IMR-90 (cell line): ENCODE results near the gene BCL7A. TPM values are rescaled to one million over a fixed set of nuclear protein-coding genes. Genes with fewer than 3 reads are reported as not detected.

ENCODE experiments used
- ATAC-seq: fragments of 200-7000 bp; cut with Tn5 transposase; 2 replicates; pipeline ENCODE4 v1.9.1; 2020; ENCODE audit warnings: low read depth, mild to moderate bottlenecking, moderate library complexity
- BruUV-seq: library from RNA; stranded (reverse); fragments of 400-500 nt; replicated peaks from 2 replicates; lab custom pipeline; 2021; lab: Mats Ljungman, UMichigan
- CTCF ChIA-PET: fragments of 300-600 bp; formaldehyde crosslinking; extraction: SDS; loops from one replicate; lab custom pipeline; 2021; ENCODE audit warnings: antibody characterized with exemption; lab: Yijun Ruan, JAX
- POLR2A ChIA-PET: fragments of 300-600 bp; sonication (Branson Sonifier 250); formaldehyde crosslinking; loops from one replicate; lab custom pipeline; 2022; ENCODE audit warnings: antibody characterized with exemption; ENCODE audit not compliant: unreplicated experiment; lab: Charles Lee
- DNase-seq: peaks from one replicate; pipeline ENCODE4 v3.0.0; 2013
- H2AFZ ChIP-seq: replicated peaks from 2 replicates; pipeline ENCODE3; 2013; ENCODE audit warnings: low read length, mild to moderate bottlenecking; ENCODE audit not compliant: poor library complexity
- H2AK5ac ChIP-seq: 2 replicates; pipeline ENCODE4 v1.6.1; 2013; ENCODE audit warnings: low read depth, low read length, inconsistent platforms
- H2AK9ac ChIP-seq: replicated peaks from 2 replicates; pipeline ENCODE3; 2013; ENCODE audit warnings: mild to moderate bottlenecking, low read depth, low read length, moderate library complexity; ENCODE audit not compliant: poor library complexity
- H2BK120ac ChIP-seq: 2 replicates; pipeline ENCODE4 v1.6.1; 2013; ENCODE audit warnings: low read depth, low read length, inconsistent platforms
- H2BK15ac ChIP-seq: 3 replicates; pipeline ENCODE4 v1.6.1; 2013; ENCODE audit warnings: low read depth, low read length, inconsistent platforms
- H2BK20ac ChIP-seq: 2 replicates; pipeline ENCODE4 v1.6.1; 2013; ENCODE audit warnings: low read depth, mild to moderate bottlenecking, inconsistent platforms, low read length, moderate library complexity
- H2BK5ac ChIP-seq: 2 replicates; pipeline ENCODE4 v1.6.1; 2013; ENCODE audit warnings: mild to moderate bottlenecking, low read depth, low read length, inconsistent platforms; ENCODE audit not compliant: poor library complexity, severe bottlenecking
- H3K14ac ChIP-seq: replicated peaks from 2 replicates; pipeline ENCODE4 v1.6.1; 2013; ENCODE audit warnings: low read depth, low read length, inconsistent platforms
- H3K18ac ChIP-seq: 2 replicates; pipeline ENCODE4 v1.6.1; 2013; ENCODE audit warnings: low read depth, low read length, control low read depth
- H3K23ac ChIP-seq: 2 replicates; pipeline ENCODE4 v1.6.1; 2013; ENCODE audit warnings: low read depth, low read length, inconsistent platforms
- H3K27ac ChIP-seq: 2 replicates; pipeline ENCODE4 v1.5.1; 2013; ENCODE audit warnings: mild to moderate bottlenecking, control low read depth, low read length; ENCODE audit not compliant: insufficient read depth
- H3K27me3 ChIP-seq: 2 replicates; pipeline ENCODE4 v1.6.1; 2013; ENCODE audit warnings: low read length; ENCODE audit not compliant: control insufficient read depth, insufficient read depth
- H3K36me3 ChIP-seq: 2 replicates; pipeline ENCODE4 v1.6.1; 2013; ENCODE audit warnings: low read length, mixed read lengths; ENCODE audit not compliant: control insufficient read depth, insufficient read depth
- H3K4ac ChIP-seq: 2 replicates; pipeline ENCODE4 v1.6.1; 2013; ENCODE audit warnings: low read depth, low read length, inconsistent platforms
- H3K4me1 ChIP-seq: 2 replicates; pipeline ENCODE4 v1.6.1; 2013; ENCODE audit warnings: low read length, mixed read lengths; ENCODE audit not compliant: control insufficient read depth, insufficient read depth
- H3K4me2 ChIP-seq: 2 replicates; pipeline ENCODE4 v1.6.1; 2013; ENCODE audit warnings: low read depth, mild to moderate bottlenecking, control low read depth, low read length, moderate library complexity
- H3K4me3 ChIP-seq: 2 replicates; pipeline ENCODE4 v1.5.1; 2013; ENCODE audit warnings: low read depth, mild to moderate bottlenecking, control low read depth, low read length, moderate library complexity; ENCODE audit not compliant: insufficient read depth
- H3K56ac ChIP-seq: 2 replicates; pipeline ENCODE4 v1.6.1; 2013; ENCODE audit warnings: low read length, inconsistent platforms; ENCODE audit not compliant: insufficient read depth; ENCODE audit errors: extremely low read depth
- H3K79me1 ChIP-seq, 2 experiments: 2 replicates each; pipeline ENCODE4 v1.6.1; 2013; ENCODE audit warnings: low read length in 2 of 2, inconsistent platforms in 1 of 2, low read depth in 1 of 2
- H3K9ac ChIP-seq: 2 replicates; pipeline ENCODE4 v1.6.1; 2013; ENCODE audit warnings: low read depth, low read length, control low read depth
- H3K9me1 ChIP-seq: 2 replicates; pipeline ENCODE4 v1.6.1; 2013; ENCODE audit warnings: low read length, inconsistent platforms; ENCODE audit not compliant: insufficient read depth
- H3K9me3 ChIP-seq: 2 replicates; pipeline ENCODE4 v1.6.1; 2013; ENCODE audit warnings: low read length; ENCODE audit not compliant: control insufficient read depth, insufficient read depth
- H4K20me1 ChIP-seq: 2 replicates; pipeline ENCODE4 v1.6.1; 2013; ENCODE audit warnings: low read length, inconsistent platforms; ENCODE audit not compliant: insufficient read depth
- H4K5ac ChIP-seq: 2 replicates; pipeline ENCODE4 v1.6.1; 2013; ENCODE audit warnings: mild to moderate bottlenecking, low read depth, low read length, control low read depth
- H4K8ac ChIP-seq, 2 experiments: 2 replicates each; pipeline ENCODE4 v1.6.1; 2013; ENCODE audit warnings: low read depth in 2 of 2, low read length in 2 of 2, control low read depth in 1 of 2, inconsistent platforms in 1 of 2
- H4K91ac ChIP-seq: 2 replicates; pipeline ENCODE4 v1.6.1; 2013; ENCODE audit warnings: low read depth, low read length, inconsistent platforms; ENCODE audit not compliant: insufficient read depth
- CHD1 ChIP-seq: IDR thresholded peaks from 2 replicates; pipeline ENCODE4 v1.6.1; 2012; ENCODE audit warnings: low read depth, low read length, improper control_type of control experiment
- CTCF ChIP-seq: conservative IDR thresholded peaks from 2 replicates; pipeline ENCODE4 v1.5.1; 2012; ENCODE audit warnings: mild to moderate bottlenecking, low read depth, low read length, improper control_type of control experiment
- MAFK ChIP-seq: IDR thresholded peaks from 2 replicates; pipeline ENCODE4 v1.6.1; 2012; ENCODE audit warnings: low read depth, low read length, improper control_type of control experiment
- MAZ ChIP-seq: IDR thresholded peaks from 2 replicates; pipeline ENCODE4 v1.6.1; 2012; ENCODE audit warnings: low read depth, mild to moderate bottlenecking, low read length, improper control_type of control experiment, moderate library complexity, borderline replicate concordance
- NFE2L2 ChIP-seq: fragments of 150-350 bp; IDR thresholded peaks from 2 replicates; pipeline ENCODE4 v1.6.1; 2016; ENCODE audit warnings: low read depth, mild to moderate bottlenecking, low read length
- POLR2A ChIP-seq: IDR thresholded peaks from 2 replicates; pipeline ENCODE4 v1.6.1; 2012; ENCODE audit warnings: mild to moderate bottlenecking, low read depth, low read length
- RAD21 ChIP-seq: IDR thresholded peaks from 2 replicates; pipeline ENCODE4 v1.6.1; 2012; ENCODE audit warnings: low read length, improper control_type of control experiment
- RCOR1 ChIP-seq: IDR thresholded peaks from 2 replicates; pipeline ENCODE4 v1.6.1; 2012; ENCODE audit warnings: mild to moderate bottlenecking, low read length, improper control_type of control experiment; ENCODE audit not compliant: insufficient replicate concordance
- SMC3 ChIP-seq: fragments of 150-350 bp; IDR thresholded peaks from 2 replicates; pipeline ENCODE4 v1.6.1; 2016; ENCODE audit warnings: low read depth, mild to moderate bottlenecking, antibody characterized with exemption, low read length, moderate library complexity
- WGBS, 2 experiments: methylation state at CpG; one replicate each; pipeline versions ENCODE4 v1.1.5 to v1.1.7; 2013; ENCODE audit warnings: missing lambda C conversion rate in 2 of 2; ENCODE audit not compliant: insufficient read length in 1 of 2; ENCODE audit errors: extremely low coverage in 2 of 2; 5-methylcytosine and 5-hydroxymethylcytosine counted together
- dilution Hi-C: fragments of 300-500 bp; cut with HindIII; formaldehyde crosslinking; loops from one replicate; pipeline ENCODE4 v1.14.3; 2018; ENCODE audit warnings: low sequenced_read_pairs; ENCODE audit not compliant: unreplicated experiment
- in situ Hi-C: fragments of 300-500 bp; cut with MboI; formaldehyde crosslinking; loops from 3 replicates; pipeline ENCODE4 v1.14.3; 2019; ENCODE audit warnings: low sequenced_read_pairs, inconsistent platforms, mixed read lengths
- intact Hi-C: fragments of 100-400 bp; cut with micrococcal nuclease; formaldehyde crosslinking; loops from 2 replicates; pipeline ENCODE4 v1.10.0; 2022
- polyA plus RNA-seq, 3 experiments: library from polyadenylated mRNA; depleted of rRNA; stranded (reverse); fragments of >200 nt; gene quantifications; 2 replicates each; pipeline ENCODE4 v1.2.3, GENCODE V29; 2012; ENCODE audit warnings: low replicate concordance in 1 of 3
- total RNA-seq: library from RNA; depleted of rRNA; stranded (reverse); fragments of >200 nt; gene quantifications from 2 replicates; pipeline ENCODE4 v1.2.3, GENCODE V29; 2012

Gene BCL7A
- total and polyA plus RNA-seq, 2 of the 4 experiments (the other 2 are of a cell fraction) = 5.6 to 7.9 TPM

- peak overlapping the region; percentile 88 for H3K27ac ChIP-seq
- H2BK5ac ChIP-seq = peak overlapping the region; percentile 90
- peak overlapping the region; percentile 93 for H2BK20ac ChIP-seq
- CTCF ChIA-PET = no interaction called here
- H3K9me1 ChIP-seq = peaks cover 4% of the 10 kb centered on the region; the same call in 1 of the 2 replicates
- H3K4me1 ChIP-seq = peaks cover 10% of the 10 kb centered on the region
- peak overlapping the region; percentile 76 for H3K14ac ChIP-seq
- no peaks in the 10 kb centered on the region for H3K79me1 ChIP-seq
- POLR2A ChIA-PET = no interaction called here
- H2BK120ac ChIP-seq = peak overlapping the region; percentile 94
- H4K8ac ChIP-seq = peak overlapping the region; percentile 55 to 73; a peak in 3 of 4 replicates
- peak overlapping the region; percentile 9; the same call in 1 of the 2 replicates for H3K18ac ChIP-seq
- H2AFZ ChIP-seq = peak overlapping the region; percentile 46
- intact Hi-C loops (no loop called here), in situ Hi-C loops (no loop called here), dilution Hi-C loops (no loop called here)
- H4K91ac ChIP-seq = peak overlapping the region; percentile 76
- peak overlapping the region; percentile 52 for H2BK15ac ChIP-seq
- WGBS, 2 experiments = 29% methylated on average over 1 of the region's 10 CpGs; no CpG with 5 or more reads in 1 of the 2 experiments
- peak overlapping the region; percentile 35 for H2AK9ac ChIP-seq
- no peaks in the 10 kb centered on the region for H3K27me3 ChIP-seq
- no peak for ATAC-seq
- TF ChIP-seq RAD21 = no peak
- no peak for TF ChIP-seq MAZ
- no peak for TF ChIP-seq CTCF
- no peak for TF ChIP-seq SMC3
- no peak for TF ChIP-seq POLR2A
- no peak for TF ChIP-seq CHD1
- TF ChIP-seq RCOR1 = no peak
- no peak for TF ChIP-seq NFE2L2
- no peak for TF ChIP-seq MAFK
- peak overlapping the region; percentile 94 for H2AK5ac ChIP-seq
- peak overlapping the region; percentile 86 for H3K4ac ChIP-seq
- no peak overlapping the region for H3K4me2 ChIP-seq
- peak overlapping the region; percentile 87 for H3K23ac ChIP-seq
- H4K5ac ChIP-seq = peak overlapping the region; percentile 33
- peak; percentile 45 for DNase-seq
- H3K36me3 ChIP-seq = no peaks in the 10 kb centered on the region
- H4K20me1 ChIP-seq = no peaks in the 10 kb centered on the region
- H3K56ac ChIP-seq = 0 out of 2 replicates have a peak overlapping the region, but pooled peaks have one; percentile 32
- H3K4me3 ChIP-seq = no peak overlapping the region
- no peaks in the 10 kb centered on the region for H3K9me3 ChIP-seq
- H3K9ac ChIP-seq = no peak overlapping the region
- BruUV-seq = no TSS peak
Observed at GRCh38 chr12:121990692-121991603, 30.7 kb upstream of the BCL7A start.
